Muscle layer of colon (tissue), 2 donors: ENCODE results near the gene SHROOM3.

Experiments used
- H3K27ac ChIP-seq: one replicate; pipeline ENCODE4 v1.7.0; 2013; ENCODE audit warnings: low read depth, mild to moderate bottlenecking, low read length, moderate library complexity
- H3K27me3 ChIP-seq, 2 donors: one replicate each; pipeline ENCODE4 v1.7.0; 2013; ENCODE audit warnings: low read length in 2 of 2, mild to moderate bottlenecking in 2 of 2; ENCODE audit not compliant: insufficient read depth in 2 of 2, control insufficient read depth in 1 of 2
- H3K36me3 ChIP-seq: one replicate; pipeline ENCODE4 v1.7.0; 2013; ENCODE audit warnings: mild to moderate bottlenecking, low read length; ENCODE audit not compliant: insufficient read depth
- H3K4me1 ChIP-seq: one replicate; pipeline ENCODE4 v1.7.0; 2013; ENCODE audit warnings: mild to moderate bottlenecking, low read length; ENCODE audit not compliant: insufficient read depth
- H3K4me3 ChIP-seq, 2 donors: one replicate each; pipeline ENCODE4 v1.7.0; 2013; ENCODE audit warnings: low read length in 2 of 2, low read depth in 1 of 2, mild to moderate bottlenecking in 1 of 2, moderate library complexity in 1 of 2
- H3K9ac ChIP-seq: one replicate; pipeline ENCODE4 v1.7.0; 2013; ENCODE audit warnings: low read length
- H3K9me3 ChIP-seq: one replicate; pipeline ENCODE4 v1.7.0; 2013; ENCODE audit warnings: mild to moderate bottlenecking, low read length
- donor health status: abdominal sarcoma.
- donor health status: Adenocarcinoma of cecum.

Gene SHROOM3

GRCh38 chr4:76680952-76681351 is 245.9 kb downstream of the SHROOM3 start:
- no peak overlapping the region for H3K27ac ChIP-seq
- no peak overlapping the region for H3K4me3 ChIP-seq
- H3K4me1 ChIP-seq = no peaks in the 10 kb centered on the region
- no peaks in the 10 kb centered on the region for H3K9me3 ChIP-seq
- H3K27me3 ChIP-seq = no peaks in the 10 kb centered on the region
- no peaks in the 10 kb centered on the region for H3K36me3 ChIP-seq
- no peak overlapping the region for H3K9ac ChIP-seq

DNA sequence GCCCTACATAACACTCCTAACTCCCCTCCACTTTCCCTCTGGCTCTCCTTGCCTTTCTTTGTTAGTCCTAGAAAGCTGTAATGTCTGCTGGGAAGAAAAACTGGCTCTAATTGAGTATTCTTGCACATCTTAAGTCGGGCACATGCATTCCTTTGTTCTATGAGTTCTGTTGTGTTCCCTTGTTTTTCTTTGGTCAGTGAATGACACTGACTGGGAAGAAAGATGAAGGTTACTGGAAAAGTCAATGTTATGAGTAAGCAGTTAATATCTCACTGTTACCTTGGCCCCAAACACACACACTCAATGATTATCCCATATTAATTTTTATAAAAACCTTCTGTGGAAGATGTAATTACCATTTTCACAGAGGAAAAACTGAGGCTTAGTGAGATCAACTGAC is 247.0 kb downstream of the SHROOM3 start:
- Histone ChIP-seq H3K27me3 (no peaks in the 10 kb centered on the region), H3K4me1 (no peaks in the 10 kb centered on the region), H3K4me3 (no peak overlapping the region), H3K36me3 (no peaks in the 10 kb centered on the region), H3K27ac (no peak overlapping the region), H3K9ac (no peak overlapping the region), H3K9me3 (no peaks in the 10 kb centered on the region)

GRCh38 chr4:76683144-76683543 is 248.1 kb downstream of the SHROOM3 start:
- Histone ChIP-seq H3K9ac (no peak overlapping the region), H3K4me1 (no peaks in the 10 kb centered on the region), H3K27ac (no peak overlapping the region), H3K36me3 (no peaks in the 10 kb centered on the region), H3K27me3 (no peaks in the 10 kb centered on the region), H3K9me3 (no peaks in the 10 kb centered on the region), H3K4me3 (no peak overlapping the region)

- Histone ChIP-seq H3K4me3 (no peak overlapping the region), H3K9ac (no peak overlapping the region), H3K27me3 (no peaks in the 10 kb centered on the region), H3K27ac (peak overlapping the region; percentile 76), H3K36me3 (no peaks in the 10 kb centered on the region), H3K4me1 (peaks cover 21% of the 10 kb centered on the region), H3K9me3 (no peaks in the 10 kb centered on the region)
Observed at GRCh38 chr4:76687746-76688448, 252.9 kb downstream of the SHROOM3 start.

DNA sequence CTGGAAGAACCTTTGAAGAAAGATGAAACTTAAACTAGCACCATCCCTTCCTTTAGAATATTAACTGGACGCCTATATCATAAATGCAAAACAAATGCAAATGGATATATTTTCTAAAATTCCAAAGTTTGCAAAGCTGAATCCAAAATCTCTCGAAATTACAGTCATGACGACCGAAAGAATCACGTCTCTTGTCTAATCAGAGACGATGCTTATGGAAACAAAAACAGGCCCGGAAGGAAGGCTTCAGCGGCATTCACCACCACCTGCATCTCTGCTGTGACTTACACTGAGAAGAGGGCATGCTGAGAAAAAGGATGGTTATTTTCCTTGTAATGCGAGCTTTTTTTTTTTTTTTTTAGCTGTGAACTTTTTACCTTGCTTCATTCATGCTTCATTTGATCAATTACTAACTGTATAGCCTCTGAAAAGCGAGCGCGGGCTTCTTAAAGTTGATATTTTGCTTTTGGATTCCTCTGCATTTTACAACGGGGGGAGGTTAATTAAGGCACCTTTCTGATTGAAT is 253.7 kb downstream of the SHROOM3 start:
- Histone ChIP-seq H3K36me3 (no peaks in the 10 kb centered on the region), H3K4me3 (peak overlapping the region; percentile 73 to 78), H3K27me3 (no peaks in the 10 kb centered on the region), H3K4me1 (peaks cover 21% of the 10 kb centered on the region), H3K27ac (peak overlapping the region; percentile 76), H3K9me3 (no peaks in the 10 kb centered on the region), H3K9ac (no peak overlapping the region)

GRCh38 chr4:76689145-76689817 is 254.3 kb downstream of the SHROOM3 start:
- Histone ChIP-seq H3K27me3 (no peaks in the 10 kb centered on the region), H3K4me3 (peak overlapping the region; percentile 73 to 78), H3K4me1 (peaks cover 21% of the 10 kb centered on the region), H3K9ac (peak overlapping the region; percentile 38), H3K36me3 (no peaks in the 10 kb centered on the region), H3K9me3 (no peaks in the 10 kb centered on the region), H3K27ac (peak overlapping the region; percentile 79)

- H3K4me3 ChIP-seq = peak overlapping the region; percentile 73 to 78
- peaks cover 21% of the 10 kb centered on the region for H3K4me1 ChIP-seq
- peak overlapping the region; percentile 79 for H3K27ac ChIP-seq
- no peaks in the 10 kb centered on the region for H3K9me3 ChIP-seq
- no peaks in the 10 kb centered on the region for H3K36me3 ChIP-seq
- peak overlapping the region; percentile 38 for H3K9ac ChIP-seq
- no peaks in the 10 kb centered on the region for H3K27me3 ChIP-seq
Observed at GRCh38 chr4:76690011-76690905, 255.2 kb downstream of the SHROOM3 start.

DNA sequence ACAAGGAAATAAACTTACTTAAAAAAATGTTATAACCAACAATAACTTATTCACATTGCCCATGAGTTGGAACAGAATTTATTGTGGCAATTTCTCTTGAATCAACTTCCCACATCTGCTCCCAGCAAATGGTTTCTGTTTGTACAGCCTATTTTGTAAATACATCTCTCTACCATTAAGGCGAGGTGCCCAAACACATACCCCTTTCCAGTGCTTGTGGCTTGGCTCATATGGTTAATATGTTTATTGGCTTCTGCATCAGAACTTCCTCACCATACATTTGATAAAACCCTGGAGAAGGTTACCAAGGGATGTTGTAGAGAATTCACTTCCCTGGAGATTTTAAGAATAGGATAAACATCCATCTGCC is 255.9 kb downstream of the SHROOM3 start:
- Histone ChIP-seq H3K9ac (no peak overlapping the region), H3K9me3 (no peaks in the 10 kb centered on the region), H3K27me3 (no peaks in the 10 kb centered on the region), H3K4me1 (peaks cover 21% of the 10 kb centered on the region), H3K4me3 (peak overlapping the region in 1 of 2 donors; percentile 73), H3K27ac (no peak overlapping the region), H3K36me3 (no peaks in the 10 kb centered on the region)

DNA sequence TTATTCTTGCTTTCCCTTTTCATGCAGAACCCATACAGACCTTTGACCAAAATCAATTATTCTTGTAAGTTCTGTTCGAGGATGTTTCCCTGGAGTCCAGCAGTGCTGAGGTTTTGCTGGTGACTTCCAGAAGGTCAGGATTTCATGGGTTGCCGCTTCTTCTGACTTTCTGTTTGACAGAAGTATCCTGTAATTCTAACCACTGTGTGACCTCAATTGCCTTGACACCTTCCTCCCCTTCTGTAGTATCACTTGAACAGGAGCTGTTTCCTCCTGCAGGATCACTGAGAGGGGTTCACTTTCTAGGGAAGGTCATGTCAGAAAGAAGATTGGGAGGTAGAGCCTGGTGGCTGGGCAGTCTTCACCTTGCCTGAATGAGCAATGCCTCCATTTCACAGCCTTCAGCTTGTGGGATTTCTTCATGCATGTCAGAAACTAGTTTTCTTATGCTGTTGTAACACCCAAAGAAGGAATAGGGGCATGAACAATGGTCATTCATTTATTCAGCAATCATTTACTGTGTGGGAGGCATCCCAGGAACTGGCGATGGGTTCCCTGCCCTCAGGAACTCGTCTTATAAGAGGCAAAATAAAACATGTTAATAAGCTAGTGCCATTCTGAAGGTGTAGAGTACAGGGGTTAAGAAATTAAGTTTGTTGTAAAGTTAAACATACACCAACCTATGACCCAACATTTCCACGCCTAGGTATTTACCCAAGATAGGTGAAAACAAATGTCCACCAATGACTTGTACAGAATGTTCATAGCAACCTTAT is 257.0 kb downstream of the SHROOM3 start:
- no peaks in the 10 kb centered on the region for H3K9me3 ChIP-seq
- no peak overlapping the region for H3K9ac ChIP-seq
- H3K4me3 ChIP-seq = no peak overlapping the region
- no peak overlapping the region for H3K27ac ChIP-seq
- no peaks in the 10 kb centered on the region for H3K27me3 ChIP-seq
- peaks cover 21% of the 10 kb centered on the region for H3K4me1 ChIP-seq
- no peaks in the 10 kb centered on the region for H3K36me3 ChIP-seq

- H3K4me1 ChIP-seq = peaks cover 21% of the 10 kb centered on the region
- no peaks in the 10 kb centered on the region for H3K36me3 ChIP-seq
- no peak overlapping the region for H3K27ac ChIP-seq
- no peaks in the 10 kb centered on the region for H3K27me3 ChIP-seq
- no peak overlapping the region for H3K4me3 ChIP-seq
- no peaks in the 10 kb centered on the region for H3K9me3 ChIP-seq
- no peak overlapping the region for H3K9ac ChIP-seq
Observed at GRCh38 chr4:76692761-76693160, 257.7 kb downstream of the SHROOM3 start.
